ES-I3 (cell line): ENCODE data around the gene CPVL.

Source experiments
- H3K36me3 ChIP-seq: 2 replicates; pipeline ENCODE4 v1.6.1; 2013; ENCODE audit warnings: mild to moderate bottlenecking, low read length, control low read depth, moderate library complexity; ENCODE audit not compliant: insufficient read depth
- H3K4me1 ChIP-seq: 2 replicates; pipeline ENCODE4 v1.6.1; 2013; ENCODE audit warnings: mild to moderate bottlenecking, control low read depth, low read length; ENCODE audit not compliant: insufficient read depth
- H3K9ac ChIP-seq: 2 replicates; pipeline ENCODE4 v1.6.1; 2013; ENCODE audit warnings: low read depth, mild to moderate bottlenecking, low read length, moderate library complexity
- H3K9me3 ChIP-seq: 2 replicates; pipeline ENCODE4 v1.6.1; 2013; ENCODE audit warnings: mild to moderate bottlenecking, low read length, moderate library complexity; ENCODE audit not compliant: control insufficient read depth, insufficient read depth

The CPVL gene

DNA sequence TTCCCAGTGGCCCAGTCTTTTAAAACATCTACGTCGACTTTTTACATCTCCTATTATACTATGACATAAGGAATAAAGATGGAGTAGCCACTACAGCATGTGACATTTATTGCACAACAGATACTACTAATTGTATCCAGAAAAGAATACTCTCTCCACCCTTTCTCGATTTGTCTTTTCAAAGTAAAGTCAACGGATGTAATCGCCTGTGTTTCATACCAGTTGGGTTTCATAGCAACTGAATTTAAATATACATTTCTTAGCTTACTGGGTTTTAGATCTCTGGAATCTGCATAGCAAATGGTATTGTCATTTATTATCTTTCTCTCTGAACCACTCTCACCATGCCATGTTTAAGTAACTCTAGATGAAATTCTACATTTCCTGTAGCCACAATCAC is 101.8 kb downstream of the CPVL start:
- Histone ChIP-seq H3K9ac (no peak overlapping the region), H3K9me3 (no peaks in the 10 kb centered on the region), H3K4me1 (peaks cover 9% of the 10 kb centered on the region; the same call in 1 of the 2 replicates), H3K36me3 (no peaks in the 10 kb centered on the region)

DNA sequence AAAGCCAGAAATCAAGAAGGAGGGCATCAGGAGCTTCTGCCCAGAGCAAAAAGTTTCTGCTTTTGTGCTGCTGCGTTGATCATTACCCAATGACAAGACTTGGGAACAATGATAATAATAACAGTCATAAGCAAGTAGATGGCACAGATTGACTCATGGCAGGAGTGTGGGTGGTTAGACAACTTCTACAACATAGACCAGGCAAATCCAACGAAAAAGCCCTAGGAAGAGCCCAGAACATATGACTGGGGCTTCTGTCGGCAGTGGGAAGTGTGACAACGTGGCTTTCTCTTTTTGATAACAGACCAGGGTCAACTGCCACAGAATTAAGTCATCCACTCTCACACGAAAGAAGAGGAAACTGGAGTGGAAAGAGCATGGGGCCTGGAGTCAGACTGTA is 102.8 kb downstream of the CPVL start:
- H3K9ac ChIP-seq = no peak overlapping the region
- no peaks in the 10 kb centered on the region for H3K36me3 ChIP-seq
- peaks cover 14% of the 10 kb centered on the region; the same call in 1 of the 2 replicates for H3K4me1 ChIP-seq
- no peaks in the 10 kb centered on the region for H3K9me3 ChIP-seq

DNA sequence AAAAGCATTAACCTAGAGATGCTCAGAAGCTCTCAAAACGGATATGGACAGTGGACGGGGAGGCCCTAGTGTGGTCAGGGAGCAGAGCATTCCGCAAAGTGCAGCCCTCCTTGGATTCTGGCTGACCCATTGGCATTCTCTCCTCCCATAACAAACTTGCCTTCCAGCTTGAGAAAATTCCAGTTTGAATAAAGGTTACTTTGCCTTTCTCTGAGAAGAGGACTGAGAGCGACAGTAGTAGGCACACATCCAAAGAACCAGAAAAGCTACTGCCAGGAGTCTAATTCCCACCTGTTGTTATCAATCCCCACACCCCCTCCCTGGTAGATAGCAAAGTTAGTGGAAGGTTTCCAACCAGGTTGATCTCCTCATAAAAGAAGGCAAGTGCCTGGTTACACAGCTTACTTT is 103.5 kb downstream of the CPVL start:
- Histone ChIP-seq H3K9ac (no peak overlapping the region), H3K36me3 (no peaks in the 10 kb centered on the region), H3K4me1 (peaks cover 19% of the 10 kb centered on the region), H3K9me3 (no peaks in the 10 kb centered on the region)

DNA sequence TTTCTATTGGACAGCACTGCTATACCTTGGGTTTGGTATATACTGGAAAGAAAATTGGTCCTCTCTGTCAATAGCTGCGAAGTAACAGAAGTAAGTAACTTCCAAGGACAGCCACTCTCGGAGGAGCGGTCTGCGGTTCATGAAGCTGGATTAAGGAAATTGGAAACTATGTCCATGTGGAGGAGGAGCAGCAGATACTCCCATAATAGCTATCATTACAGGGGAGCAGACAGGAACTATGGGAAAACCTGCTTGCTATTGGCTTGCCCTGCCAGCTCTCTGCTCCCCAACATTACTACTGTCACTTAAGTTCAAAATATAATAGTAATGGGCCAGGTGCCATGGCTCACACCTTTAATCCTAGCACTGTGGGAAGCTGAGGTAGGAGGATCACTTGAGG is 104.3 kb downstream of the CPVL start:
- no peaks in the 10 kb centered on the region for H3K9me3 ChIP-seq
- H3K4me1 ChIP-seq = peaks cover 19% of the 10 kb centered on the region
- H3K9ac ChIP-seq = no peak overlapping the region
- no peaks in the 10 kb centered on the region for H3K36me3 ChIP-seq

DNA sequence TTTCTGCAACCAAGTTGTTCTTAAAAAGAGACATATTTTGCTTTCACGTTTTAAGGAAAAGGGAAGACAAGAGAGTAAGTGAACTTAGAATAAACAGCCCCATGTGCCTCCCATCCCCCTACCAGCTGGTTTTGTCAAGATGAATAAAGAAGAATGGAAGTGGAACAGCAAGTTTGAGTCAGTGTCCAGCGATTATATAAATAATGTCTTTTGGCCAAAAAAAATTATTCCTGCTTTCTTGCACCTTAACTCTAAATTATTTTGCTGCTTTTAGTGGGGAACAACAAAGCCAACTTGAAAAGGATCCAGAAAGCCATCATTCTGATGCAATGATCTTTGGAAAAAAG is 105.8 kb downstream of the CPVL start:
- Histone ChIP-seq H3K4me1 (peaks cover 15% of the 10 kb centered on the region), H3K36me3 (no peaks in the 10 kb centered on the region), H3K9ac (no peak overlapping the region), H3K9me3 (no peaks in the 10 kb centered on the region)

DNA sequence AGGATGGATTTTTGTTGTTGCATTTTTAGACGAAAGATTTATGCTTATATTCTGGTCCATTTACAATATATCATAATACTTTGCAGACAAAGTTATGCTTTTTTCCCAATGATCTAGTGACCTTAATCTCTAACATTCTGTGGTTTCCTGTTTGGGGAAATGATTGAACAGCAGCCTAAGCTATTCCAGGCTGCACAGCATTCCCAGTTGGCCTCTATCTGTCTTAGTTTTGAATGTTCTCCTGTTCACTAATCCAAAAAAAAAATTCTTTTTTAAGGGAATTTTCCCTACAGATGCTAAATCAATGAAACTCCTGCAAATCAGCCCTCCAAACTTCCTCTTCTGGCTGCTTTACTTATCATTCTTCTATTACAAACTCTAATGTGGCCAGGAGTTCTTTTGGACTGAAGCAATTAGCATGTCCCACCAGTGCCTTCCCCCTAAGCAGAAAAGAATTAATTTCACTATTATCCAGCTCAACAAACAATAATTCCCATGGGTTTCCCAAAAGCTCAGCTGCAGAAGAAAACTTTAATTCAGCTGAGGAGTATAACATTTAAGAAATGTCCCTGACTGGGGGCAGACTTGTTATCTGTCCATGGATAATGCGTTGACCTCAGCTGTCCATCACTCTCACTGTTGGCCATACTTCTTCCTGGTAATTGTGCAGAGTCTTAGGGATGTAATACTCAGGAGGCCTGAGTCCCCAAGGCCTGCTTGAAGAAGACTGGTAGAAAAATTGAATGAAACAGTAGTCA is 106.3 kb downstream of the CPVL start:
- H3K9ac ChIP-seq = no peak overlapping the region

DNA sequence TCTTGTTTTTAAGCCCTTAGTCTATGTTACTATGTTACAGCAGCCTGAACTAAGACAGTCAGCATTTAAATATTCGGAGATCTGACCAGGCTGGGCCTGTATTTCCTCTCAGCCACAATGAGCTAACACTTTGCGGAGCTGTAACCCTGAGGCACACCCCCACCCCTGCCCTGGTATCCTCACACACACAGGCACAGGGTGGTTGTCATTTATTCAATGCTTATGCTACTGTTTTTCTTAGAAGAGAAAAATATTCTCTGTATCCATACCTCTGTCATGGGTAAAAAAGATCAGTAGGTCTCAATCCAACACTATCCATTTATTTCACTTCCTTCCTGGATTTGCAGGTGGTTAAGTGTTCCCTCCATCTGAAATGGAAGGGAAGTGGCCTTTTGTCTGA is 107.9 kb downstream of the CPVL start:
- peaks cover 16% of the 10 kb centered on the region for H3K4me1 ChIP-seq
- no peak overlapping the region for H3K9ac ChIP-seq
- no peaks in the 10 kb centered on the region for H3K9me3 ChIP-seq
- H3K36me3 ChIP-seq = no peaks in the 10 kb centered on the region

More for the DNA sequence above, 106.3 kb downstream of the CPVL start:
- Histone ChIP-seq H3K36me3 (no peaks in the 10 kb centered on the region), H3K4me1 (peaks cover 16% of the 10 kb centered on the region), H3K9me3 (no peaks in the 10 kb centered on the region)

DNA sequence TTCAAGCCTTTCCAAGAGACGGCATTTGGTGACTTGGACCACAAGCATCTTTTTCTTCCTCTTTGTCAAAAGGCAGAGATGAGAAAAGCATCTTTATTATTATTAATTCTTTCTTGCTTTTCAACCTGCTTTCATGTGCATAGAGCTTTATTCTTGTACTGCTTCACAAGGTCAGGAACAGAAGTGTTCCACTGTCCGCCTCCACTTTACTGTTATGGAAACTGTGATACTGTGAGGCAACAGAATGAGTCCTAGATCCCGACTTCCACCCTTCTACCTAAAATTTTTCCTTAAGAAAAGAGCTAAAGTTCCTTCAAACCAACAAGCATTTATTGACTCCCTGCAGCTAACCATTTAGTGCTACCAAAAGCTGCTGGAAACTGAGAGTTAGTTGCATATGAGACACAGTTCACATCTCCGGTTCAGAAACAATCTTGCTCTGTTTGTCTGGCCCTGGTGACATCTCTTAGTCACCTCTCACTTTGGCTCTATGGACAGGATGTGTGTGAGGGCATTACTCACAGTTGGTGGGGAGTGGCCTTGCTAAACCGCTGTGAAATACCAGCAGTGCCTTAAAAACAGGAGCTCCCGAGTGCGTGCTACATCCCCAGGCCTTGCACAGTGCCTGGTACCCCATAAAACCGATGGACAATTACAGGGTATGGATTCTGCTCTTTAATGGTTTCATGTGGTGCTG is 111.1 kb downstream of the CPVL start:
- Histone ChIP-seq H3K36me3 (no peaks in the 10 kb centered on the region), H3K9me3 (no peaks in the 10 kb centered on the region), H3K4me1 (peaks cover 16% of the 10 kb centered on the region), H3K9ac (no peak overlapping the region)

DNA sequence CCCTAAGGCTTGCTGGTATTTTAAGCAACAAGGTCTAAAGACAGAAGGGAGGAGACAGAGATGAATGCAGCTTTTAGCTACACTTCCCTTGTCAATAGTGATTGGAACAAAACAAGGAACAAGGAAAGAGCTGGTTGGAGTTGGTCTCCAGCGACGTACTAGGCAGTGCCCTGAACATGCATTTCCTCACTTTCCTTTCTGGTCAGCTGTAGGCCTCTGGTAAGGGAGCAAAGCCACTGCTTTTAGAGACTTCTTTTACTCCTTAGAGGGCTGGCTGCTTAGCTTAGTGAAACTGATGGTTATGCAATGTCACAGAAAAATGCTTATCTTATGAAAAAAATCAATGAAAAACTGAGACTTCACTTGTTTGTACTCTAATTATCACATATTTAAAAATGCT is 112.8 kb downstream of the CPVL start:
- H3K9me3 ChIP-seq = no peaks in the 10 kb centered on the region
- H3K4me1 ChIP-seq = peaks cover 11% of the 10 kb centered on the region
- H3K9ac ChIP-seq = no peak overlapping the region
- H3K36me3 ChIP-seq = peaks cover 2% of the 10 kb centered on the region

DNA sequence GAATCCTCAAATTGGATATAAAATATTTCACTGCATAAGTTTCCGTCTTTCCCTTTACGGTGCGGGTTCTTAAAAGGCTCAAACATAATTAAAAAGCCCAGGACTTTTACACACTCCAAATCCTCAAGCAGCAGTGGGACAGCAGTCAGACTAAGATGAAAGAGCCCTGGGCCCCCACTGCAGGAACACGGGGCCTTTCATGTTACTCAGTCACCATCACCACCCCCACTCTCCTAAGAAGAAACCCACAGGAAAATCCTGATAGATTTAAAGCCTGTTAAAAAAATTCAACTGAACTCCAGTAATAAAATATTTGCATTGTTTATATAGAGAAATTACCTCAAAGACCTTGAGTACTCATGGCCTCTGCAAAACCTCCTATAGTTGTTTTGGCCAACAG is 114.2 kb downstream of the CPVL start:
- Histone ChIP-seq H3K4me1 (peaks cover 5% of the 10 kb centered on the region; the same call in 1 of the 2 replicates), H3K36me3 (peaks cover 2% of the 10 kb centered on the region), H3K9ac (no peak overlapping the region), H3K9me3 (no peaks in the 10 kb centered on the region)

DNA sequence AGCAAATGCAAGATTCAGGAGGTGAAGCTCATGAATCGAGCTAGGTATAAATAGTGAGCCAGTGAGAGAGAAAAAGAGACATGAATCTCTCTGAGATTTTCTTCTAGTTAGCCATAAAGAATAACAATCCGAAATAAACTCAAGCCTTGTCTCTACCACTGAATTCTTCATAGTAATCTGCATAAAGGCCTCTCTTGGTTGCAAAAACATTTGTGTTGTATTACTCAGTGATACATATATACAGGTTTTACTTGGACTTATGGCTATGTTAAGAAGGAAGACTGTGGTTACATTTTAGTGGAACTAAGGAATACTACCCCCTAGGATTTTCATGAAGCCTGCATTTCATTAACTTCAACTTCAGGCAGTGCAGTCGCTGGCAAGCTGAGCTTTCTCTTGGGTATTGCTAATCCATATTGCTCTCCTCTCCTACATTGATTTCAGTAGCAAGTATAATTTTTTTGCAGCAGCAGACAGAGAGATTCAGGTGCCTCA is 115.5 kb downstream of the CPVL start:
- H3K9ac ChIP-seq = no peak overlapping the region
- H3K36me3 ChIP-seq = peaks cover 2% of the 10 kb centered on the region
- H3K4me1 ChIP-seq = peaks cover 5% of the 10 kb centered on the region; the same call in 1 of the 2 replicates
- no peaks in the 10 kb centered on the region for H3K9me3 ChIP-seq

DNA sequence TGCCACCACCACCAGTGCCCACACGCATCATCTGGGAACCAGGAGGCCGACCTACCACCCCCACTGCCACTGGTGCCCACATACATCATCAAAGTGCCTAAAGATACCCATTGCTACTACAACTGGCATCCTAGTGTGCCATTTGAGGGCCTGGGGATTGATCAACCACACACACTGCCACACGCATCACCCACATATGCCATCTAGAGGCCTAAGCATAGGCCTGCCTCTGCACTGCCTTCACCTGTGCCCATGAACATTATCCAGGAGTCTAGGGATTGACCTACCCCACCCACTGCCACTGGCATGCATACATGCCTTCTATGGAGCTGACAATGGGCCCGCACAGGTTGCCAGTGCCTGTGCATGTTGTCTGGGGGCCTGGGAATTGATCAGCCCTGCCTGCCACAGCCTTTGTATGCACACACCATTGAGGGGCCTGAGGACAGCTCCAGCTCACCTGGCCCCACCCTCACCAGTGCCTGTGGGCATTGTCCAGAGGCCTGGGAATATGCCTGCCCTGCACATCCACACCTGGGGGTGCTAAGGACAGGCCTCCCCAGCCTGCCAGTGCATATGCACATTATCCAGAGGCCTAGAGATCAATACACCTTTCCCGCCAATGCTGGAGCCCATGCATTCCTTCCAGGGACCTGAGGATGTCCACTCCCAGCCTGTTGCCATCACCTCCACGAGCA is 123.9 kb downstream of the CPVL start:
- H3K36me3 ChIP-seq = no peaks in the 10 kb centered on the region
- no peaks in the 10 kb centered on the region for H3K4me1 ChIP-seq
- no peaks in the 10 kb centered on the region for H3K9me3 ChIP-seq
- no peak overlapping the region for H3K9ac ChIP-seq

DNA sequence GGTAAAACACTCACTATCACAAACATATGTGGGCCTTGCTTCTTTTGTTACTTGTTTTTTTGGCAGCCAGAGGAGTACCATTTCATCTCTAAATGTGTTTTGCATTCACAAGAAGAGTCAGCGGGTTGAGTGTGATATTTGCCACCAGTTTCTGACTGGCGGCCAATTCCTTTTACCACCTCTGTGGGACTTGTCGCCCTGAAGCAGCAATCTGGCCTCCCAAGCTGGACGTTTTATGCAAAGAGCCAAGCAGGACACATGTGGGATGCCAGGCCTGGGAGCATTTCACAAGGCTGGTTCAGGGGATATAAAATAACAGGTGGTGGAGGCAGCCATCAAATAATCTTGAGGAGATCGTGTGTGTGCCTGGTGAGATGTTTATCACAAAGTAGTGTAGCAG is 126.4 kb downstream of the CPVL start:
- Histone ChIP-seq H3K4me1 (no peaks in the 10 kb centered on the region), H3K9me3 (no peaks in the 10 kb centered on the region), H3K36me3 (no peaks in the 10 kb centered on the region), H3K9ac (no peak overlapping the region)

DNA sequence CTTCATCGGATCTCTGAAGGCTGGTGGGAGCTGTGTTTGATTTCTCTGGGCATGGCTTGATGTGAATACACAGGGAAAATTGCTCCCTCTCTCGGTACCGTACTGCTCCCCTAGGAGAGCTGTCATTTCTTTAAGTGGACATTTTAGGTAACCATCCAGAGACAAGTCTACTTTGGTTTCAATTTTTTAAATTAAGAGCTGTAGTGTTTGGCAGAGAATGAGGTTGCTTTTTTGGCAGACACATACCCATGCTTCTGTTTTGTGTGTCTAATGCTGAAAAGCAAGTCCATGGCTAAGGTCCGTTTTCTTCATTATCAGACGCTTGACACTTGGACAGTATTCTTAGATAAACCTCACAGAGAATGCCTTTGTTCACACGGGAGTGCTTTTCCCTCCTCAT is 127.0 kb downstream of the CPVL start:
- H3K36me3 ChIP-seq = no peaks in the 10 kb centered on the region
- H3K4me1 ChIP-seq = no peaks in the 10 kb centered on the region
- no peak overlapping the region for H3K9ac ChIP-seq
- no peaks in the 10 kb centered on the region for H3K9me3 ChIP-seq
